HG03045 (cell line): ENCODE results near the gene OTX2.

Experiments used
- ATAC-seq: cut with Tn5 transposase; IDR thresholded peaks from one replicate; pipeline ENCODE4 v1.9.1; 2021; ENCODE audit warnings: mild to moderate bottlenecking, moderate library complexity; ENCODE audit not compliant: unreplicated experiment

Gene OTX2

GRCh38 chr14:56797003-56797568, 13.2 kb downstream of the OTX2 start:
- ATAC-seq, result no peak

DNA sequence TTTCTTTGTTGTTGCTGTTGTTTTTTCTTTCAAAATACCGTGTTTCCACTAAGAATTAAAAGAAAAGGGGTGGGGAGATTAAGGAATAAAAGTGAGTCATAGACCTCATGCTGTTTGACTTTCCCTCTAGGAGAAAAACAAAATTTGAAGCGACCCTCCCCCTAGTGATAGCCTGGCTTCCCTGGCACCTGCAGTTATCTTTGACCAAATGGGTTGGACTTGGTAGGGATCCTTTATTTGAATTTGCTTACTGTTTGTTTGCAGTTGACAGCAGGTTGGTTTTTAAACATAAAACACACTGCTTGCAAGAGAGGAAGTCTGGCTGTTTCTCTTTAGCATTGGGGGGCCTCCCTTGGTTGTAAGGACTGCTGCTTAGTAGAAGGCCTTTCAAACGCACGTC, 14.0 kb downstream of the OTX2 start:
- ATAC-seq, result no peak

GRCh38 chr14:56795284-56795622, 15.0 kb downstream of the OTX2 start:
- ATAC-seq, result no peak

- ATAC-seq, result no peak
Observed at GRCh38 chr14:56794557-56795283, 15.6 kb downstream of the OTX2 start.

DNA sequence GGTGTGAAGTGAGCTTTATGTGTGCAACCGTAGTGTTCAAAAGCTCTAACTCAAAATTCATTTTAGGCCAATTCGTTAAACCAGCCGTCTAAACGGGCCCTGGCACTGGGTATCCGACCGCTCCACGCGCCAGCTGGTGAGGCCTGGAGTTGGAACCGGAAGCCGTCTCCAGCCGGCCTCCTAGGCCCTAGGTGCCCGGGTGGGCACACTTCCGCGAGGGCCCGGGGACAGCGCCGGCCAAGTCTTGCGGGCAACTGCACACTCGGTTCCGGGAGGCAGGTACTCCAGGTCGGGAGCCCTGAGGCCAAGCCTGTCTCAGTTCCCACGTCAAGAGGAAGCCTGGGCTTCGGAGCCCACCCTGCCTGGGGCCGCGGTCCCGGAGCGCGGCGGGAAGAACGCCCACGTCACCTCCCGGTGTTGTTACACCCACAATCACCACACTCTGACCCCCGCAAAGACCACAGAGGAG, 16.2 kb downstream of the OTX2 start:
- no peak for ATAC-seq

DNA sequence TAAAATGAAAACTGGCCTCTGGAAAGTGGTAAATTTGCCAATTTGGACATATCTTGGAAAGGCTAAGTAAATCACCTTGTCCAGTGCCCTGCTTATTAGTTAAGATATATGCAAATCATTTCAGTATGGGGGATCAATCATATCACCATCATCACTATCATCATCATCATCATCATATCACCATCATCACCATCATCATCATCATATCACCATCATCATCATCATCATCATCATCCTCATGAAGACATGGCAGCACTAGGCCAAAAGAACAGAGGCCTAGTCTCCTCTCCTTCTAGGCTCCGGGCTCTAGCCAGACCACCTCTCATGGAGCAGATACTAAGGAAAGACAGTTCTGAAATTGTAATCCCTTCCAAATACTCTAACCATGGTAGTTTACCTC, 20.3 kb downstream of the OTX2 start:
- ATAC-seq, result no peak

- no peak for ATAC-seq
Observed at GRCh38 chr14:56787530-56787929, 22.7 kb downstream of the OTX2 start.

DNA sequence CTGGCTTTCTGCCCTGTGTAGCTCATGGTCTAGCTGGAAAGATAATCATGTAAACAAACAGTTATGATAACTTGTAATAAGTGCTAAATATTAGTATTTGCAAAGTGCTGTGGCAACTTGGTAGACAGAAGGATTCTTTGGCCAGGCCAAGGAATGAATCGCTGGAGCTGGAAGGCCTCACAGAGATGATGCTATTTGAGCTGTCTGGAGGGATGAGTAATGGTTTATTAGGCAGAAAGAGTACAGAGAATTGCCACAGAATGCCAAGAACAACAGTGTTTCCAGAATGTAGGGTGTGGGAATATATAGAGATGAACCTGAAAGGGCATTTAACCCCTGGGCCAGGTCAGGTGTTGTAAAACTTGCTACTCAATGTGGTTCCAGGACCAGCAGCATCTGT, 27.6 kb downstream of the OTX2 start:
- ATAC-seq, result no peak

GRCh38 chr14:56774503-56774902, 35.8 kb downstream of the OTX2 start:
- no peak for ATAC-seq

GRCh38 chr14:56770512-56770911, 39.8 kb downstream of the OTX2 start:
- no peak for ATAC-seq

DNA sequence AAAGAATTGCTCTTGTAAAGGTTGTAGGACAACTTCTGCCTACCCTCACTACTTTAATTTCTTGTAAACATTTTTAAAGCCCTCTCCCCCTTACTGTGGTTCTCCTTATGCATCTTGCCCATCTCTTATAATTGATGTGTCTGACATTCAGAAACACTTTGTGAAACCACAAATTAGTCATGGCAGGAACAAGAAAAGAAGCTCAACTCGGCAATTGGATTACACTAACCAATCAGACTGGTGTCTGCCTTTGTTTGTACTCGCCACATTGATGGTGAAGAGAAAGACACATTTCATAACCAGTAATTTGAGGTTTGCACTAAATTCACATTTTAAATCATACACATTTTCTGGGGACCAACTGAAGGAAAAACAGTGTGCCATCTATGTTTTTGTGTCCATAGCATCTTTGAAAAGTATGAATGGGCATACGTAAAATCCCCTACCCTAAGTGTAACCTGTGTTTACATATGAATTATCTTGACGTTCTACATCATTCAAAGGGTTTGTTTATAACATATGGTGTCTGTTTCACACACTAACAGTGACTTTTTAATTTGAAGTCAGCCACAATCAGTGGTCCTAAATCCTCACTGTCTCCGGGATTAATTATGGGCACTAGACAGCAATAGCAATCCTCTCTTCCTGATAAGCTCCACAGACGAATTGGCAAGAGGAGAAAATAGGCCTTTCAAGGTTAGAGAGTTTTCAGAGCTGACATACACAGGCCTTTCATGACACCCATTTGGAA, 49.9 kb downstream of the OTX2 start:
- no peak for ATAC-seq

- no peak for ATAC-seq
Observed at GRCh38 chr14:56759633-56760032, 50.6 kb downstream of the OTX2 start.

- ATAC-seq, result no peak
Observed at GRCh38 chr14:56759094-56759493, 51.2 kb downstream of the OTX2 start.

- ATAC-seq, result no peak
Observed at GRCh38 chr14:56754921-56755320, 55.4 kb downstream of the OTX2 start.

GRCh38 chr14:56753396-56753795, 56.9 kb downstream of the OTX2 start:
- no peak for ATAC-seq

DNA sequence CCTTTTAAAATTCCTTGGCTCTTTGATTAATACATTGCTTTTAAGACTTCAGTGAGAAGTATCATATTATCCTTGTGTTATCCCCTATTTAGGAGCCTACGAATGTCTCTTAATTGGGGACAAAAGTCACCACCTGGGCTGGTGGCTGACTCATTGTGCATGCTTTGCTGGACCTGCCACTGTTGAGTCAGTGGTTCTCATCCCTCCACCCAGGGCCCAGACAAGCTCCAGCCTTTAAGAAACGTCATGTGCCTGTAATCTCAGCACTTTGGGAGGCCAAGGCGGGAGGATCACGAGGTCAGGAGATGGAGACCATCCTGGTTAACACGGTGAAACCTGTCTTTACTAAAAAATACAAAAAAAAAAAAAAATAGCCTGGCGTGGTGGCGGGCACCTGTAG, 57.9 kb downstream of the OTX2 start:
- no peak for ATAC-seq

DNA sequence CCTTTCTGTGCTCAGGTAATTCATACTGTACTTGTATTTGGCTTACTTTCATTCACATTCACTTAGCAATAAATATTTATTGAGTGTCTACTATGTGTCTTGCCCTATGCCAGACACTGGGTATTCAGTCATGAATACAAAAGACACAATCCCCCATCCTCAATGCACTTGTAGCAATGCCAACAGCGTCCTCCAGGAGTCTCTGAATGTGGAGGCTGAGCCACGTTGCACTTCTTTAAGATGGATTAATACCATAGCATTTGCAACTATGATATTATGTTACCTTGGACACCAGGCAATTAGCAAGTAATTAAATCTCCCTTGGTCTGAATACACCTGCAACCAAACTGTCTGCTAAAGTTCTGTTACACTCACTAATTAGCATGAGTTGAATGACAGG, 58.8 kb downstream of the OTX2 start:
- no peak for ATAC-seq
